CD4-positive, alpha-beta T cell treated with Interleukin-2 at 100 ng/mL for 4 hours (primary cell): ENCODE measurements around the gene GAPDH.
A peak's percentile ranks its signal among the peaks of the same experiment; 100 is the strongest.
"Not testable (repeated sequence)": the region's sequence is repeated elsewhere in the genome, so short reads cannot be mapped to it uniquely, and the experiment has no call there.

ENCODE experiments used
- DNase-seq: peaks from one replicate; pipeline ENCODE4 v3.0.0-alpha.2; 2020; ENCODE audit warnings: low spot score

GAPDH gene

GRCh38 chr12:6533923-6534694, at the start of gene GAPDH:
GAPDH (plus strand) TSS chr12:6534517; CDS start chr12:6534833, 316 bp downstream.
- peak; percentile 89 for DNase-seq

- DNase-seq: no peak
Observed at GRCh38 chr12:6488240-6488639, 46.1 kb upstream of the GAPDH start.

- DNase-seq: no peak
Observed at GRCh38 chr12:6489449-6489848, 44.9 kb upstream of the GAPDH start.

- not testable (repeated sequence) for DNase-seq
Observed at GRCh38 chr12:6490673-6491072, 43.6 kb upstream of the GAPDH start.

GRCh38 chr12:6492838-6493496, 41.4 kb upstream of the GAPDH start, which contains the start of gene MRPL51:
MRPL51 (minus strand) TSS chr12:6493262; CDS start chr12:6493136, 126 bp downstream.
- DNase-seq: peak; percentile 95

GRCh38 chr12:6493497-6494257, 40.6 kb upstream of the GAPDH start, which contains the start of gene NCAPD2:
NCAPD2 (plus strand) TSS chr12:6494102; CDS start chr12:6495099, 997 bp downstream.
- peak; percentile 96 for DNase-seq

- DNase-seq: no peak
Observed at GRCh38 chr12:6494258-6494743, 40.0 kb upstream of the GAPDH start.

- no peak for DNase-seq
Observed at GRCh38 chr12:6494968-6495367, 39.3 kb upstream of the GAPDH start.

- DNase-seq: not testable (repeated sequence)
Observed at GRCh38 chr12:6497291-6497690, 37.0 kb upstream of the GAPDH start.

GRCh38 chr12:6500466-6500865, 33.9 kb upstream of the GAPDH start:
- no peak for DNase-seq

GRCh38 chr12:6507102-6507998, 27.0 kb upstream of the GAPDH start:
- DNase-seq: no peak

GRCh38 chr12:6508087-6508486, 26.2 kb upstream of the GAPDH start:
- no peak for DNase-seq

GRCh38 chr12:6520186-6520585, 14.1 kb upstream of the GAPDH start:
- DNase-seq: no peak

GRCh38 chr12:6522193-6522592, 12.1 kb upstream of the GAPDH start:
- DNase-seq: no peak

- DNase-seq: no peak
Observed at GRCh38 chr12:6523708-6524107, 10.6 kb upstream of the GAPDH start.

- no peak for DNase-seq
Observed at GRCh38 chr12:6524648-6525047, 9.7 kb upstream of the GAPDH start.

- no peak for DNase-seq
Observed at GRCh38 chr12:6526201-6526600, 8.1 kb upstream of the GAPDH start.

GRCh38 chr12:6526766-6527525, 7.4 kb upstream of the GAPDH start:
- DNase-seq: no peak

- DNase-seq: no peak
Observed at GRCh38 chr12:6527711-6528110, 6.6 kb upstream of the GAPDH start.

- DNase-seq: no peak
Observed at GRCh38 chr12:6528539-6529235, 5.6 kb upstream of the GAPDH start.
